ENCODE results near the gene NAALADL1.

The NAALADL1 gene

GRCh38 chr11:65066805-65067291, 8.5 kb upstream of the NAALADL1 start:
- Histone ChIP-seq H2BK5ac (ENCODE audit: low read depth, low read length, poor library complexity, severe bottlenecking) (no peak overlapping the region), H2BK15ac (ENCODE audit: low read depth, poor library complexity, severe bottlenecking) (no peak overlapping the region), H3K79me1 (replicated peaks; ENCODE audit: low read length, poor library complexity, severe bottlenecking) (no peaks in the 10 kb centered on the region), H3K9ac (ENCODE audit: low read length) (no peak overlapping the region), H3K9me3 (ENCODE audit: control insufficient read depth, low read length) (no peaks in the 10 kb centered on the region), H3K4me3 (ENCODE audit: insufficient read depth in 1 of 2, low read depth in 1 of 2, low read length in 2 of 2) (no peak overlapping the region), H3K27me3 (ENCODE audit: control insufficient read depth in 1 of 2, insufficient read depth in 1 of 2, low read length in 2 of 2) (peaks cover 3 to 12% of the 10 kb centered on the region in 2 experiments), H3K4me2 (ENCODE audit: low read length, poor library complexity, severe bottlenecking) (no peak overlapping the region), H2AK5ac (ENCODE audit: low read length, severe bottlenecking) (no peak overlapping the region), H3K36me3 (ENCODE audit: control insufficient read depth in 1 of 2, insufficient read depth in 2 of 2, low read depth in 1 of 2, low read length in 2 of 2) (no peaks in the 10 kb centered on the region), H3K4me1 (ENCODE audit: control insufficient read depth, insufficient read depth, low read depth, low read length) (no peaks in the 10 kb centered on the region), H3K14ac (ENCODE audit: low read length in 2 of 2) (no peak overlapping the region), H2BK12ac (ENCODE audit: low read length in 2 of 2) (no peak overlapping the region), H3K4ac (ENCODE audit: low read depth in 1 of 2, low read length in 2 of 2) (no peak overlapping the region), H3K23ac (ENCODE audit: low read length in 2 of 2) (no peak overlapping the region), H4K8ac (ENCODE audit: low read length) (no peak overlapping the region), H3K18ac (ENCODE audit: low read depth in 1 of 2, low read length in 2 of 2) (no peak overlapping the region), H4K91ac (ENCODE audit: low read length) (no peak overlapping the region), H2AFZ (ENCODE audit: low read depth, low read length) (no peak overlapping the region), H3K27ac (ENCODE audit: low read length, poor library complexity, severe bottlenecking) (no peak overlapping the region), H2BK120ac (ENCODE audit: low read depth, low read length) (no peak overlapping the region)
- 80% methylated on average over 4 of the region's 4 CpGs for WGBS
- DNase-seq: no peak

- no peak overlapping the region for H3K18ac ChIP-seq (ENCODE audit: low read depth in 1 of 2, low read length in 2 of 2)
- H2BK120ac ChIP-seq (ENCODE audit: low read depth, low read length): no peak overlapping the region
- no peaks in the 10 kb centered on the region for H3K79me1 ChIP-seq (replicated peaks; ENCODE audit: low read length, poor library complexity, severe bottlenecking)
- no peaks in the 10 kb centered on the region for H3K4me1 ChIP-seq (ENCODE audit: control insufficient read depth, insufficient read depth, low read depth, low read length)
- H2AK5ac ChIP-seq (ENCODE audit: low read length, severe bottlenecking): no peak overlapping the region
- H3K4me2 ChIP-seq (ENCODE audit: low read length, poor library complexity, severe bottlenecking): no peak overlapping the region
- H4K8ac ChIP-seq (ENCODE audit: low read length): no peak overlapping the region
- no peaks in the 10 kb centered on the region for H3K9me3 ChIP-seq (ENCODE audit: control insufficient read depth, low read length)
- H2AFZ ChIP-seq (ENCODE audit: low read depth, low read length): no peak overlapping the region
- H3K4ac ChIP-seq (ENCODE audit: low read depth in 1 of 2, low read length in 2 of 2): no peak overlapping the region
- no peak overlapping the region for H3K27ac ChIP-seq (ENCODE audit: low read length, poor library complexity, severe bottlenecking)
- H4K91ac ChIP-seq (ENCODE audit: low read length): no peak overlapping the region
- no peak overlapping the region for H2BK12ac ChIP-seq (ENCODE audit: low read length in 2 of 2)
- 80% methylated on average over 11 of the region's 11 CpGs for WGBS
- H3K27me3 ChIP-seq (ENCODE audit: control insufficient read depth in 1 of 2, insufficient read depth in 1 of 2, low read length in 2 of 2): peaks cover 3 to 12% of the 10 kb centered on the region in 2 experiments
- no peak overlapping the region for H2BK15ac ChIP-seq (ENCODE audit: low read depth, poor library complexity, severe bottlenecking)
- no peak overlapping the region for H3K9ac ChIP-seq (ENCODE audit: low read length)
- no peak overlapping the region for H3K23ac ChIP-seq (ENCODE audit: low read length in 2 of 2)
- no peaks in the 10 kb centered on the region for H3K36me3 ChIP-seq (ENCODE audit: control insufficient read depth in 1 of 2, insufficient read depth in 2 of 2, low read depth in 1 of 2, low read length in 2 of 2)
- no peak overlapping the region for H3K14ac ChIP-seq (ENCODE audit: low read length in 2 of 2)
- DNase-seq: no peak
- no peak overlapping the region for H2BK5ac ChIP-seq (ENCODE audit: low read depth, low read length, poor library complexity, severe bottlenecking)
- H3K4me3 ChIP-seq (ENCODE audit: insufficient read depth in 1 of 2, low read depth in 1 of 2, low read length in 2 of 2): no peak overlapping the region
Measured at GRCh38 chr11:65066315-65066714, 8.0 kb upstream of the NAALADL1 start.

- no peak overlapping the region for H2BK12ac ChIP-seq (ENCODE audit: low read length in 2 of 2)
- no peak overlapping the region for H2AFZ ChIP-seq (ENCODE audit: low read depth, low read length)
Measured at GRCh38 chr11:65065851-65066250, 7.5 kb upstream of the NAALADL1 start.

DNA sequence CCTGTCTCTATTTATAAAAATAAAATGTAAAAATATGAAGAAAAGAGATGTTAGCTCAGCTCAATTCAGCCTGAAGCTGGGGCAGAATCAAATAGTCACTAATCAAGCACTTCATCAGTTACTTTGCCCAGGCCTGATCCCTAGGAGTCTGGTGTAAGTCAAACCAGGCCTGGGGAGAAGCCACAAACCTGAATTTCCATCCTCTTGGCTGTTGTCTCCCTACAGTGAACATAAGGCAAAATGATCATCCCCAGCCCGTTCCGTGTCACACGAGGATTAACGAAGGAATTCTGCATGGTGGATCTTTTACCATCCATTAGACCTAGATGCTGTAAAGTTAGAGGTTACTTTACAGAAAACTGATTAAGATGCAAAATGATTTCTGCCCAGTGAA, 6.5 kb upstream of the NAALADL1 start:
- Histone ChIP-seq H4K8ac (ENCODE audit: low read length) (no peak overlapping the region), H3K79me1 (replicated peaks; ENCODE audit: low read length, poor library complexity, severe bottlenecking) (no peaks in the 10 kb centered on the region), H4K91ac (ENCODE audit: low read length) (no peak overlapping the region), H3K14ac (ENCODE audit: low read length in 2 of 2) (no peak overlapping the region), H3K27me3 (ENCODE audit: control insufficient read depth in 1 of 2, insufficient read depth in 1 of 2, low read length in 2 of 2) (peaks cover 3 to 16% of the 10 kb centered on the region in 2 experiments), H2BK5ac (ENCODE audit: low read depth, low read length, poor library complexity, severe bottlenecking) (no peak overlapping the region), H3K36me3 (ENCODE audit: control insufficient read depth in 1 of 2, insufficient read depth in 2 of 2, low read depth in 1 of 2, low read length in 2 of 2) (no peaks in the 10 kb centered on the region), H3K9me3 (ENCODE audit: control insufficient read depth, low read length) (no peaks in the 10 kb centered on the region), H3K4me3 (ENCODE audit: insufficient read depth in 1 of 2, low read depth in 1 of 2, low read length in 2 of 2) (no peak overlapping the region), H3K18ac (ENCODE audit: low read depth in 1 of 2, low read length in 2 of 2) (no peak overlapping the region), H3K9ac (ENCODE audit: low read length) (no peak overlapping the region), H3K4me1 (ENCODE audit: control insufficient read depth, insufficient read depth, low read depth, low read length) (no peaks in the 10 kb centered on the region), H2AFZ (ENCODE audit: low read depth, low read length) (no peak overlapping the region), H3K4ac (ENCODE audit: low read depth in 1 of 2, low read length in 2 of 2) (no peak overlapping the region), H2AK5ac (ENCODE audit: low read length, severe bottlenecking) (no peak overlapping the region), H3K27ac (ENCODE audit: low read length, poor library complexity, severe bottlenecking) (no peak overlapping the region), H3K4me2 (ENCODE audit: low read length, poor library complexity, severe bottlenecking) (no peak overlapping the region), H2BK15ac (ENCODE audit: low read depth, poor library complexity, severe bottlenecking) (no peak overlapping the region), H2BK12ac (ENCODE audit: low read length in 2 of 2) (no peak overlapping the region), H3K23ac (ENCODE audit: low read length in 2 of 2) (no peak overlapping the region), H2BK120ac (ENCODE audit: low read depth, low read length) (no peak overlapping the region)
- DNase-seq: no peak
- 96% methylated on average over 4 of the region's 4 CpGs for WGBS

More at GRCh38 chr11:65065851-65066250, 7.5 kb upstream of the NAALADL1 start:
- H3K18ac ChIP-seq (ENCODE audit: low read depth in 1 of 2, low read length in 2 of 2): no peak overlapping the region
- H3K79me1 ChIP-seq (replicated peaks; ENCODE audit: low read length, poor library complexity, severe bottlenecking): no peaks in the 10 kb centered on the region
- no peak overlapping the region for H4K91ac ChIP-seq (ENCODE audit: low read length)
- no peak overlapping the region for H2BK15ac ChIP-seq (ENCODE audit: low read depth, poor library complexity, severe bottlenecking)
- no peaks in the 10 kb centered on the region for H3K4me1 ChIP-seq (ENCODE audit: control insufficient read depth, insufficient read depth, low read depth, low read length)
- no peaks in the 10 kb centered on the region for H3K9me3 ChIP-seq (ENCODE audit: control insufficient read depth, low read length)
- no peak for DNase-seq
- no peak overlapping the region for H3K23ac ChIP-seq (ENCODE audit: low read length in 2 of 2)
- no peak overlapping the region for H2AK5ac ChIP-seq (ENCODE audit: low read length, severe bottlenecking)
- H3K4me2 ChIP-seq (ENCODE audit: low read length, poor library complexity, severe bottlenecking): no peak overlapping the region
- no peak overlapping the region for H2BK120ac ChIP-seq (ENCODE audit: low read depth, low read length)
- no peak overlapping the region for H3K9ac ChIP-seq (ENCODE audit: low read length)
- no peak overlapping the region for H3K4me3 ChIP-seq (ENCODE audit: insufficient read depth in 1 of 2, low read depth in 1 of 2, low read length in 2 of 2)
- H3K27me3 ChIP-seq (ENCODE audit: control insufficient read depth in 1 of 2, insufficient read depth in 1 of 2, low read length in 2 of 2): peaks cover 3 to 12% of the 10 kb centered on the region in 2 experiments
- H3K4ac ChIP-seq (ENCODE audit: low read depth in 1 of 2, low read length in 2 of 2): no peak overlapping the region
- WGBS: 69% methylated on average over 7 of the region's 7 CpGs
- no peak overlapping the region for H3K14ac ChIP-seq (ENCODE audit: low read length in 2 of 2)
- no peak overlapping the region for H2BK5ac ChIP-seq (ENCODE audit: low read depth, low read length, poor library complexity, severe bottlenecking)
- no peak overlapping the region for H4K8ac ChIP-seq (ENCODE audit: low read length)
- no peak overlapping the region for H3K27ac ChIP-seq (ENCODE audit: low read length, poor library complexity, severe bottlenecking)
- H3K36me3 ChIP-seq (ENCODE audit: control insufficient read depth in 1 of 2, insufficient read depth in 2 of 2, low read depth in 1 of 2, low read length in 2 of 2): no peaks in the 10 kb centered on the region

Data from mesenchymal stem cell (in vitro differentiated cells and primary cell).